Activated gamma-delta T cell treated with anti-CD3 and anti-CD28 coated beads, Interleukin-2, amount 50 U/mL, for 16 hours (primary cell): ENCODE data around the gene GNAO1.

Source experiments
- DNase-seq: peaks from one replicate; pipeline ENCODE4 v3.0.0-alpha.2; 2020; ENCODE audit warnings: low read depth

Gene GNAO1

DNA sequence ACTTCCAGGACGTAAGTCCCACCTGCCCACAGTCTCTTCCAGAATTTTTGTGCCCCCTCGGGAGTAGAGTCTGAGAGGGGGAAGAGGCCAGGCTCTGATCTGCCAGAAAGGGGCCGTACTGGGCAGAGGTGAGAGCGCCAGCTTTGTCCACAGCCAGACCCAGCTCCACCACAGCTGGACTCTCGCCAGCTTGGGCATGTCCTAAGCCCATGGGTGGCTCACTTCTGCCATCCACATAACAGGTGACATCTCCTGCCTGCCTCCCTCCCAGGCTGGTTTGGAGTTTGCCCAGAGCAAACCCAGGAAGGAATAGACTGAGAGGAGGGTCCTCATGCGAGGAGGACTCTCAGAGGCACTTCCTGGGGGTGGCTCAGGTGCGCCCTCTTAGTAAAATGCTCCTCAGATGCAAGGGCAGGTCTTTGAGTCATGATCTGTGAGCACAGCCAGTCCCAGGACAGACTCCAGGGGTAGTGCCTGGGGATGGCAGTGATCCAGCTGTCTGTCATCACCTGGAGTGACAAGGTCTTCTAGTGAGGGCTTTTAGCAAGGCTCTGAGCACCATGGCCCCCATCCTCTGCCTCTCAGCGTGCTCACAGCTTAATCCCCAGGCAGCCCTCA, 144.9 kb downstream of the GNAO1 start:
- DNase-seq, result no peak

DNA sequence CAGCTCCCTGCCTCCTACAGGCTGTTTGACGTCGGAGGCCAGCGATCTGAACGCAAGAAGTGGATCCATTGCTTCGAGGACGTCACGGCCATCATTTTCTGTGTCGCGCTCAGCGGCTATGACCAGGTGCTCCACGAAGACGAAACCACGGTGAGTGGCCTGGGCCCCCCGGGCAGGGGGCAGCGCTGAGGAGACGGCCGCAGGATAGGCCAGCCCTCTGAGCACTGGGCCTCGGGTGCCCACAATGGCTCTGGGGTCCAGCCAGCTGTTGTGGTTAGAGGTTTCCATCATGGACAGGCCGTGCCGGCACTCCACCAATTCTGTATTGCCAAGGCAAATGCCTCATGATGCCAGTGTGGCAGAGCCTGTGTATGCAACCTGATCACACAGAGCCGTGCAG, 145.4 kb downstream of the GNAO1 start:
- DNase-seq, result no peak

DNA sequence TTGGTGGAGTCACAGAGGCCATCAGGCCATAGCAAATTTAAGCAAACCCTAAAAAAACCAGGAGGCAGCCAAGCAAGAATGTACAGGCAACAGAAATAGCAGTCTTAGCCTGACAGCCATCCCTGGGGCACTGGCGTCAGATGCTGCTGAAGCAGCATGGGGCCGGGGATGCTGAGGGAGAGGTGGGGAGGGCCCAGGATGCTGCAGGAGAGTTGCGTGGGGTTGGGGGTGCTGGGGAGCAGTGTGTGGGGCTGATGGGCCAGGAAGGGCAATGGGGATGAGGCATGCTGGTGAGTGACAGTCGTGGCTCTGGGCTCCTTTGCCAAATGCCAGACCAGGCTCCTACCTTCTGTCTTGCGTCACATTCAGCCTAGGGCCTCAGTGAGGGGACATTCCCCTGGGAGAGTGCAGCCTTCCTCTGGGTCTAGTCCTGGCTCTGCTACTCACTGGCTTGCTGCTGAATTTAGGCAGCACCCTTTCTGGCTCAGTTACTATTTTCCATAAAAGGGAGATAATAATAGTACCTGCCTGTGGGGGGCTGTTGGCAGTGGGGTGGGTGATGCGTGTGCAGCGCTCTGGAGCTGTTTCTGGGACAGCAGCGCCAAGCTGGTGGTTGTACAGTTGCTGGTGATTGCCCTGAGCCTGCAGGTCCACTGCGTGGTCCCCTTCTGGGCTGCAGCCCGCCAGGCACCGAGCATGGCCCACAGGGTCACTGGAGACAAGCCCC, 146.0 kb downstream of the GNAO1 start:
- no peak for DNase-seq

DNA sequence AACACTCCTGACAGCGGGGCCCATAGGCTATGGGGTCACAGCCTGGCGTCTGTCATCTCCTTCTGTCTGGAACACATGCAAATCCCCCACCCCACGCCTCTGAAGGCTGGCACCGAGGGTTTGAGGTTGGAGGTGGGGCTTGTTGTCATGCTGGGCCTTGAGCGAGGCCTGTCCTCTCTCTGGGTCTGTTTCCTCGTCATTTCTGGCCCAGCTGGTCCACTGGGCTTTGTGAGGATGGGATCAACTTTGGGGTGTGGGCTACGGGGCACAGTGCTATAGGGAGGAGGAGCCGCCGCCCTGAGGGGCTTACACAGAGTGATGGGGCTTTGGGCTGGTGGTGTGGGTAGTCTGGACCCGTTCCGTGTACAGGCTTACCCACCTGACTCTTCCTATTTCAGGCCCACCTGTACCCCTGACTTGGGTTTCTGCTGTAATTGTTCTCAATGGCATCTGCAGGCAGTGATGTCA, 146.6 kb downstream of the GNAO1 start:
- DNase-seq, result no peak

DNA sequence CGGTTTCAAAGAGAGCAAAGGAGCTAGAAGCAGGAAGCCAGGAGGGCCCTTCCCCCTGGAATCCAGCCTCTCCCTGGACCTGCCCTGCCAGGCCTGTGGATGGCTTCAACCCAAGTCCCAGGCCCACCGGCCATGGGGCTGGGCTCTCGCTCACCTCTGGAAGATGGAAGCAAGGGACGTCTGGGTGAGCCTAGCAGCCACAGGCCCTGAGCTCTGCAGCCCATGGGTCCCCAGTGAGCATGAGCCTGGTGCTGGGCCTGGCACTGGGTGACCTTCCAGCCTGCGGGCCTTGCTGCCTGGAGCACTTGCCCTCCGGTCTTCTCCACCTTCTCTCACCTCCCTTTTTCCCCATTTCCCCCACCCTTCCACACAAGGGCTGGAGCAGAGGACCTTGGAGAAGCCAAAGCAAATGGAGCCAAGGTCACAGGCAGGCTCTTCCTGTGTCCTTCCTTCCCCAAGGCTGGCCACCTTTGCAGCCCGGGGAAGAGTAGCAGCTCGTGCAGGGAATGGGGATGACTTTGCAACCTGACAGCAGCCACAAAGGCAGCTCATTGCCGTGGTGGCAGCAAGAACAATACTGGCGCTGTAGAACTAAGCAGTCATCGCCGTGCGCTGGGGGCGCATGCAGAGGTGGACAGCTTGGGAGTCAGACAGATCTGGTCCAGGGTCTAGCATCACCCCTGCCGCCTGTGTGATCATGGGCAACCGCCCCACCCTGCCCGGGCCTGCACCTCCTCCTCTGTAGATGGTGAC, 147.5 kb downstream of the GNAO1 start:
- DNase-seq, result no peak

DNA sequence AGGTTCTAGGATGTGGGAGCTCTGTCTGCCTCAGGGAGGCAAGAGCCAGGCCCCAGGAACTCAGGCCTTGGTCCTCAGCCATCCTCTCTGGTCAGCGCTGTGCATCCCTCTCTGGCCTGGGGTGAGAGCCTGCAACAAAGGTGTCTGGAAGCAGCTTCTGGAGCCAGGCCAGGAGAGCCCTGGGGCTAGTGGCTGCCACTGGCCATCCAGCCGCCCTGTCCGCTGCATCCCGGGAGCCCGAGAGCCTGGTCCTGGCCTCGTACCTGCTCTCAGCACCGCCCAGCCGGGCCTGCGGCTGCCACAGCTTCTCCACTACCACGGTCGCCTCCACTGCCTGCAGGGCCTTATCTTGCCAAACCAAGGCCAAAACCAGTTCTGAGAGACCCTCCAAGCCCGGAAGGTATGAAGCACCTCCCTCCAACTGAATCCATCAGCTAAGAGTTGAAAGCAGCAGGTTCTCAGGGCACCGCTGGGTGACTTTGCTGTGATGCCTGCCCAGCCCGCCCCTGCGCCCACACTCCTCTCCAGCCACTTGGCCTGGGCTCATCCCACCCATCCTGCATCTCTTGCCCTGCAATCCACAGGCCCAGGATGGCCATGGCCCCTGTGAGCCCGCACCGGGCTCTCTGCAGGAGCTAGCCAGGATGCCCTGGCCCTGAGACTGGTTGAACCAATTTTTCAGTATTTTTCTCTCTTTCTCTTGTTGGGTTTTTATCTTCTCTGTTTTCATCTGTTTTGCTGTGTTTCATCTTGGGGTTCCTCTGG, 148.3 kb downstream of the GNAO1 start:
- DNase-seq, result no peak

DNA sequence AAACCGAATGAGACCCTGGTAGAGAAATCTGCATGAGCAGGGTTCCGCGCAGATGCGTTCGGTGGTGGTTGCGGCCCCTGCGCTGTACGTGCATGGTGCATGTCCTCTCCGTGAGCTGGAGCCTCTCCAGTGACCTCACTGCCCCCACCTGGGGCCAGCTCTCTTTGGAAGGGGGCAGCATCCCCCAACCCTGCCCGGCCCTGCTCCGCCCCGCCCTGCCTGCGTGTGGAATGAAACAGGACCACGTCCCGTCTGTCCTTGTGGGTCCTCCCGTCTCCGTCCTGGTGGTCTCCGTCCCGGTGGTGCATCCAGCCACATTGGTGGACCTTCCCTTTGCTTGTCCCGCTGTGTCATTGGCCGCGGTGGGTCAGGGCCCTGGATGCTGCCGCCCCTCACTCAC, 149.1 kb downstream of the GNAO1 start:
- no peak for DNase-seq

DNA sequence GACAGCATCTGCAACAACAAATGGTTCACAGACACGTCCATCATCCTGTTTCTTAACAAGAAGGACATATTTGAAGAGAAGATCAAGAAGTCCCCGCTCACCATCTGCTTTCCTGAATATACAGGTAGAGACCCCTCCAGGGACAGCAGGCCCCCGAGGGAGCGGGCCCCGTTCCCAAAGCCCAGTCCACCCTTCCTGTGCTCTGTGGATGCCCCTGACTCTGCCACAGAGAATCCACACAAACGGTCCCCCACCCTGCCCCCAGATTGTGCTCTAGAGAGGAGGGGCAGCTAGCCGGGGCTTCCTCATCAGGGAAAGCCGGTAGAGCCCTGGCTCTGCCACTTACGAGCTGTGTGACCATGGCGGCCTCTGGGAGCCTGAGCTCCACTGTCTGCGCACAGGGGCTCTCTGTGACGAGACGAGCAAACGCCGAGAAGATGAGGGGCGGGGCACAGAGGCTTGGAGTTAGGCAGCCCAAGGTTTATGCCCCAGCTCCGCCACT, 149.6 kb downstream of the GNAO1 start:
- no peak for DNase-seq

DNA sequence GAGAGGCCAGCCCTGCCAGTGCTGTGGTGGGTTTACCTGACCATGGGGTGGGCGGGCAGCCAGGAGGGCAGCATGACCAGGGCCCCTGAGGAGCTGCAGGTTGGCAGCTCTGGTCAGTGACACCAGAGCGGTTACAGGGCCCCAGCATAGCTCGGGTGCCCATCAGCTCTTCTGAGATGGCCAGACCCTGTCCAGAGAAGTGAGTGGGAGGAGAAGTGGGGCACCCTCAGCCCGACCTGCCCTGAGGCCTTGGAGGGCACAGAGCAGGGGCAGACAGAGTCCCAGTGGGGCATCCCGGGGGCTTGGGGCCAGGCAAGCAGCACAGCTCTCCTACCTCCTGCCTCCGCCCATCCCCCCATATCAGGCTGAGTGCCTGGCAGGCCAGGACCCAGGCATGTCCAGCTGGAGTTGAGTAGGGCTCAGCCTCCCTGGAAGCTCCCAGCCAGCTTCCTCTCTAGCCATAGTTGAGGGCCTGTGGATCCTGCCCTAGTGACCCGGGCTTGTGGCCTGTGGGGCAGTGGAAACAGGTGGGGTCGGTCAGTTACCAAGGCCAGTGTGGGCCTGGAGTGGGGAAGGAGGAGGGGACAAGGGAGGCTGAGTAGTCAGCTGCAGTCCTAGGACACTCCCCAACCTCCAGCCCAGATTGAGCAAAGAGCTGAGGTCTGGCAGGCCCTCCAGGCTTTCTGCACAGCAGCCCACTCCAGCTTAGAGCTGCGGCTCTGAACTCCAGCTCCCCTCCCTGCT, 150.5 kb downstream of the GNAO1 start:
- no peak for DNase-seq

DNA sequence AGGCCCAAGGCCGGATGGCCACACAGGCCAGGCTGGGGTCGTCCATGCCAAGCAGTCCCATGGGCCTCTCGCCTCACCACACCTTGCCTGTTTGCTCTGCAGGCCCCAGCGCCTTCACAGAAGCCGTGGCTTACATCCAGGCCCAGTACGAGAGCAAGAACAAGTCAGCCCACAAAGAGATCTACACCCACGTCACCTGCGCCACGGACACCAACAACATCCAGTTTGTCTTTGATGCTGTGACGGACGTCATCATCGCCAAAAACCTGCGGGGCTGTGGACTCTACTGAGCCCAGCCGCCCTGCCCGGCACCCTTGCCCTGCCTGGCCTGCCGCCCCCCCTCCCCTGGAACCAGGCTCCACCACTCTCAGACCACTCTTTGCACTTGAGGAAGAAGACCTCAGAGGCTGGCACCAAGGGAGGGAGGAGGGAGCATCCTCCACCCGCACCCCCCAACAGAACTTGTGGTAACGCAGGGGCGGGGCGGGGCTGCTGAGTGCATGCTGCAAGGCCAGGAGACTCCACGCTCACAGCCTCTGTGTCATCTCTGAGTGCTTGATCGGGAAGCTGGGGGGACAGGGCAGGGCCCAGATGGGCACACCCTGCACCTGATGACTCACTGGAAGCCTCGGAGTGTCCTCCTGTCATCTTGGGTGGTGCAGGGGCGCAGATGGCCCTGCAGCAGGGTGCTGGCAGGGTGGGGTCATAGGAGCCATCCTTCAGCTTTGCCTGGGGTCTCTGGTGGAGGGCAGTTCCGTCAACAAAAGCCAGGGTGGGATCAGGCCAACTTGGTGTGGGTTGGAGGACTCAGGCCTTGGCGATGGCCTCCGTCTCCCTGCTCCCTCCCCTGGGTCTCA, 152.6 kb downstream of the GNAO1 start:
- no peak for DNase-seq

DNA sequence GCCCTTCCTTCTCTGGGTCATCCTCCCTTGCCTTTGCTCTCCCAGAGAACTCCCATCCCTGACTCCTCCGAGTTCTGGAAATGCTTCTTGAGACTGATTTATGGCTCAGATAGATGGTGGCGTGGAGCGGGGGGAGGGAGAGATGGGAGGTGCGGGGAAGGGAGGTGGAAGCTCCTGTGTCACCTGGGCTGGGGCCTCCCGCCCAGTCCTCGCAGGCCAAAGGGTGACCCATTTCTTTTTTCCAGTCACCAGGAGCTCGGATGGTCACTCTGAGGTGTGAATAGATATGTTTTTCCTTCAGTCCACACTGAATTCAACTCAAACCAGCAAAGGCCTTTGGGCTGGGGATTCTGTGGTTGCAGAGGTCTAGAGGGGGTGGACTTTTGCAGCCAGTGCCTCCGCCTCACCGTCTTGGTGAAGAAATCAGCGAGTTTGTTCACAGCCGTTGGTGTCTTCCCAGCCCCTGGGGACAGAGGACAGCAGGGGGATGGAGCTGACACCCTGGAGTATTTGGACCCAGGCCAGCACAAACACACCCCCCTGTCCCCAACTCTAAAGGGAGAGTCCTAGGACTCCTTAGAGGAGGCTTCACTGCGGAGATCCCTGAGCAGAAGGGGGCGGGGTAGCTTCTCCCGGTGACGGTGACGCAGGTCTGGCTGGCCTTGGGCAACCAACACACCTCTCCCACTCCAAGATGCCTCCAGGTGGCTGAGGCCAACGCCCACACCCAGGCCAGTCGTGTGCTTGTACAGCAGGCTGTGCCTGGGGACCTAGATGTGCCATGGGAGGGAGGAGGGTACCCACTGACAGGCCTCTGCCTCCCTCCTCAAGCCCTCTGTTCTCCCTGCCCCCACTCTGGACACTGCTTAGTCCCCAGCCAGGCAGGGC, 153.5 kb downstream of the GNAO1 start:
- DNase-seq, result no peak

DNA sequence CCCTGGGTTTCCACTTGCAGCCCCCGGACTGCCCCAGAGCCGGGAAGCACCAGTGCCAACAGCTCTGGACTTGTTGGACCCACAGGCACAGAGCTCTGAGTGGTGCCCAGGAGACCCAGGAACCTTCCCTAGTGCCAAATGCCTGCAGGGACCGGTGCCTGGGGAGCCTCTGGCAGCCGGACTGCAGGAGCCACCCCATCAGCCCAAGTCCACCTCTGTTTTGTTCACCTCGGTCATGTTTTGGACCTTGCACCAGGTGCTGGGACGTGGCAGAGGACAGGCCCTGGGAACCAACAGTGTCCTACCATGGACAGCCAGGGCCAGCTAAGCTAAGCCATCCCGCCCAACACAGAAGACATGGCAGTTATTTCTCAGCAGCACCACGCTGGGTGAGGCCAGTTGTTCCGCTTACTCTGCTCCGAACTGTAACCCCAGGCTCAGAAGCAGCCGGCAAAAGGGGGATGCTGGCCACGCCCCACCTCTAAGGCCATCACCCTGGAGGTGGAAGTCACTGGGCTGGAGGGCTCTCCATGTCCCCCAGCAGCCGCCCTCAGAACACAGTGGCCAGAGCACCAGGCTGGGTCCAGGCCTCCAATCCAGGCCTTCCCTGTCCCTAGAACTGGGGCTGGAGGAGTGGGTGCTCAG, 154.2 kb downstream of the GNAO1 start:
- no peak for DNase-seq

DNA sequence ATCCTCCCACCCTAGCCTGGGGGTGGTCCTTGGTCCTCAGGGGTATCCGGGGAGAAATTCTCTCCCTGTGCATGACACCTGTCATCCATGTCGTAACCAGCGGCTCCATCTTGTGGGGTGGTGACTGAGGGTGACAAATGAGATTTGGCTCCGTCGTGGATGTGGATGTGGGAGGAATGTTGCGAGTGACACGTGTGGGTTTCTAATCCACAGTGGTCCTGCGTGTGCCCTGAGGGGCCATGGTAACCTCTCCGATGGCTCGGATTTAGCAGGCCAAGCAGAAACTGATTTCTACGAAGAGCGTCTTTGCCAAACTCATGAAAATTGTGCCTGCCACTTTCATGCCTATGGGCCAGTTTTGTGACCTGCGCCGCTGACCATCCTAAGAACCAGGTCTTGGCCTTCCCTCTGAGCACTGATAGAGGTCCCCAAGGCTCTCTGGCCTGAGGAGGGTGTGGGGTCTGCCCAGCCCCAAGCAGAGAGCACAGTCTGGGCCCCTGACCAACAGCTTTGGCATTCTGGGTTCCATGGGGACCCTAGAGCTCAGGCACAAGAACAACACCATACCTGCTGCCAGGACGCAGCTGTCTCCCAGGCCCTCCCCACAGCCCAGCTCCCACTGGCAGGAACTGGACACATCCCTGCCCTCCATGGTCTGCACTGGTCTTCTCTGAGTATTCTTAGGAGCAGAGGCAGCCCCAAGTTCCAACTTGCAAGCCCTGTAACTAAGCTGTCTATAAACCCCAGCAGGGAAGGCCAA, 155.0 kb downstream of the GNAO1 start:
- no peak for DNase-seq

DNA sequence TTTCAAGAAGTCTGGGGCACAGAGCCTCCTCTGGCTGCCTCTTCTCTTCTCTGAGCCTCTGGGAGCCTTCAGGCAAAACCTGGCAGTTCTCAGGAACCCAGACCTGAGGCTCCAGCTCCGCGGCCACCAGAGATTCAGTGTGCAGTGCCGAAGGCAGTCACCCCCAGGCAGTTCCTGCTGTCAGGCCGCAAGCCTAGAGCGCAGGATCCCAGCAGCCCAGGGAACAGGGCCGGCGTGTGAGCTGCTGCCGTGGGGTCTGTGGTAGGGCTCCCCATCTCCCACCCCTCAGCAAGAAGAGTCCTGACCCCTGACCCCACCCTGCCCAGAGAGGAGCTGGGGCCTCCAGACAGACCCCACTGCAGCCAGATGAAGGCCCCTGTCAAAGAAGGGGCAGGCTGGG, 155.9 kb downstream of the GNAO1 start:
- DNase-seq, result no peak

DNA sequence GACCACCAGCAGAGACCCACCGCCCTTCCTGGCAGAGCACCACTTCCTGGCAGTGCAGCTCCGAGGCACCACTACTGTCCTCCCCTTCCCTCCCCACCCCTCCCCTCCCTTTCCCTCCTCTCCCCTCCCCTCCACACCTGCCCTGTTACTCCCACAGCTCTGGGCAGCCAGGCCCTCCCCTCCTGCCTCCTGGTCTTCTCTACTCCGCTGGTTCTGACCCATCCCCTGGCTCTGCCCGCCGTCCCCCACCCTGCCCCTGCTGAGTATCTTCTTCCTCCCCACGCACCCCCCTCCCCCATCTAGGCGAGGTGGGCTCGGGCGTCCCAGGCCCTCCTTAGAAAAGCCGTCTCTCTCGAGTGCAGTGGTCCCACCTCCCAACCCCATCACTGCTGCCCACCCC, 156.4 kb downstream of the GNAO1 start:
- DNase-seq, result no peak

DNA sequence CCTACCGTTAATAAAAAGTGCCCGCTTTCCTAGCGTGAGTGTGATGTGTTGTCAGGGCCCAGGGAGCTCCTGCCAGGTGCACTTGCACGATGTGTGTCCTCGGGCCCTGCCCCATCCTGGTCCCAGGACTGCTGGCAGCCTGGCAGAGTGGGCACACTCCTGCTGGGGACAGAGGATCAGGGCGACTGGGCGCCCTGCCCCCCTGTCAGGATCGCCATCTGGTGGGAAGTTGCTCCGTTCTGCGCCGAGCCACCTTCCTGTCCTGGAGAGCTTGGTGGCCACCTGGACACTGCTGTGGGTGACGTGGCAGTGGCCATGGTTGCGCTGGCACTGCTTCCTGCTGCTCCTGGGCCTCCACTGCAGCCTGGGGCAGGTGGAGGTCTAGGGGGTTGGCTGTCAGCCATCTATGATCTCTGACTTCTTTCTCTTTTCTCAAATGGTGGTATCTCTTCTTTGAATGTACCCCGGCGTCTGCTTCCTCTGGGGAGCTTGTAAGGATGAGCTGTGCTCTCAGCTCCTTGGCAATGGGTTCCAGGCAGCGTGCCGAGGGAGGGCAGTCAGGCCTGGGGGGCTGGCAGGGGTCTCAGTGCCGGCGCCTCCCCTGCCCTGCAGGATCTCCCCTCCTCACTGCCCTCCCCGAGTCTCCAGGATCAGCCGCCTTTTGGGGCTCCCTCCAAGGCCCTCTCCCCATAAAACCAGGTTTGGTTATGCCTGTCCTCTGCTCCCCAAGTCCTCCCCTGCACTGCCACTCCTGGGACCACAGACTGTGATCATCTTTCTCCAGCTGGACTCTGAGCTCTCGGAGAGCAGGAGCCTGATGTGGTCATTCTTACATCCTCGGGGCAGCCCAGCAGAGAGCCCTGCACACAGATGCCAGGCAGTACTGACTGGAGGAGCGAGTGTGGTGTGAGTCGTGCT, 157.1 kb downstream of the GNAO1 start:
- DNase-seq, result no peak

DNA sequence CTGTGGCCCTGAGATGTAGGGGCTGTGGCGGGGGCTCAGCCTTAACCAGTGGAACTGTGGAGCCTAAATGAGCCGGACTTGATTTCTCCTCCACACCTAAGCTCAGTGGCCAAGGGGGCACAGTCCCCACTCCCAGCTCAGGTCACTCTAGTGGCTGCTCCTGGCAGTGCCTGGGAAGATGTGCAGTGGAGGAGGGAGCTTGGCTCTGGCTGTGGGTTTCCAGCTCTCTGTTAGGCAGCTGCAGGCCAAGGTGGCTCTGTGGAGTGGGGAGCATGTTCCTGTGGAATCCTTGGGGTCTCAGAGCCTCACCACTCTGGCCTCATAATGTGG, 157.8 kb downstream of the GNAO1 start:
- DNase-seq, result no peak
